Breast epithelium (tissue), 3 donors: ENCODE data around the gene SHISAL2B.

Experiments
- CTCF ChIP-seq, 3 donors: fragments of 450-650 bp; IDR thresholded peaks; one replicate each; pipeline ENCODE4 v1.5.1; 2016 to 2017; ENCODE audit warnings: antibody characterized with exemption in 3 of 3, mild to moderate bottlenecking in 3 of 3, moderate library complexity in 3 of 3
- POLR2A ChIP-seq: fragments of 450-650 bp; IDR thresholded peaks from one replicate; pipeline ENCODE4 v1.6.1; 2016; ENCODE audit warnings: antibody characterized with exemption, mild to moderate bottlenecking, moderate library complexity
- POLR2AphosphoS5 ChIP-seq, 3 donors: sonication (generic); formaldehyde crosslinking; IDR thresholded peaks; one replicate each; pipeline ENCODE4 v1.6.1; 2017; ENCODE audit warnings: antibody characterized with exemption in 3 of 3

- TF ChIP-seq CTCF (IDR thresholded peaks at IDR 0.05), result no peak
- TF ChIP-seq POLR2A, result no peak
- TF ChIP-seq POLR2AphosphoS5 (IDR thresholded peaks at IDR 0.05), result no peak
Observed at GRCh38 chr5:64742821-64743220, 52.5 kb downstream of the SHISAL2B start.
